GM18870 (cell line): ENCODE data around the gene TCFL5.

Experiments
- ATAC-seq: cut with Tn5 transposase; IDR thresholded peaks from one replicate; pipeline ENCODE4 v1.9.1; 2021; ENCODE audit warnings: moderate library complexity; ENCODE audit not compliant: unreplicated experiment

The TCFL5 gene

DNA sequence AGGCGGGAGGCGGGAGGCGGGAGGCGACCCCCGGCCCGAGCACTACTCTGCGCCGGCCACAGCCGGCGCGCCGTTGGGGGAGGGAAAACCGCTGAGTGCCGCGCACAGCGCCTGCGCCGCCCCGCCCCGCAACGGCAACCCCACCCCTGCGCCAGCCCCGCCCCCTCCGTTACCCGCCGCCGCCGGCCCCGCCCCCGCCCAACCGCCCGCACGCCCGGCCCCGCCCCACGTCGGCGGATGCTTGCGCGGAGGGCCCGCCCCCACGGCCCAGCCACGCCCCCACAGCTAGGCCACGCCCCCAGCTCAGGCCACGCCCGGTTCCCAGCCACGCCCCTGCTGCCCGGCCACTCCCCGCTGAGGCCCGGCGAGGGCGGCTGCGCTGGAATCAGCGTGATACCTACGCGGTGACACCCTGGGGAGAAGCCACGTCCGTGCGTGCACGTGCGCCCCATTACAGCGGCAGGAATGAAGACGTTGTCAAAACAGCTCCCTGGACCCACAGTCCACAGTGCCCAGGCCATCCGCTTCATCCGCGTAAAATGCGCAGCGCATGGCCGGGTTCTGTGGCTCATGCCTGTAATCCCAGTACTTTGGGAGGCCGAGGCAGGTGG, at the start of gene TCFL5:
TSS of gene TCFL5 (minus strand) at position 97 of the 611 bp plus-strand sequence. CDS start 152 bp downstream, outside the sequence.
- no peak for ATAC-seq

DNA sequence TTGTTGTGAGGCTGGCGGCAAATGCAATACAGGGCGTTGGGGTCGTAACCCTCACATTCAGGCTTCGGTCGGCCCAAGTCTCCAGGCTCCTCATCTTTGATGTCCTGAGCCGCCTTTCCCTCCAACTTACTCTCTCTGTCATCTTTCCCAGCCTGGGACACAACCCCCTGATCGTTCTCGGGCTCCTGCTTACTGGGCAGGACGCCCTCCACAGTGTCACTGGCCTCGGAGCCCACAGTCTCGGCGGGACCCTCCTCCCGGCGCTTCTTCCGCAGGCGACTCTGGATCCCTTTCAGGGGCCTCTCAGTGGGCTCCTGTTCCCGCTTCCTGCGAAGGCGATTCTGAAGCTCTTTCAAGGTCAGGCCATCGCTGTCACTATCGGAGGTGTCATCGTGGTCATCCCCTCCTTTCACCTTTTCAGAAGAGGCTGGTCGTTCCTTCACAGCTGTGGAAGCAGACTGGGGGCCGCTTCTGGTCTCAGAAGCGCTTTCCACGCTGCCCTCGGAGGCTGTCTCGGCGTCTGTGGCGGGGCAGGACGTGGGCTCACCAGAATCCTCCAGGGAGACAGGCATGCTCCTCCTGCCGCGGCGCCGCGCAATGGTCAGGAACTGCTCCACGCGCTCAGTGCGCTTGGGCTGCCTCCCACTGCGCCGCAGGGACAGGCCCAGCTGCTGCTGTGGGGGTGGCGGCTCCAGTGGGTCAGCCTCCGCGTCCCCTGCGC, 49.3 kb upstream of the TCFL5 start:
- no peak for ATAC-seq

DNA sequence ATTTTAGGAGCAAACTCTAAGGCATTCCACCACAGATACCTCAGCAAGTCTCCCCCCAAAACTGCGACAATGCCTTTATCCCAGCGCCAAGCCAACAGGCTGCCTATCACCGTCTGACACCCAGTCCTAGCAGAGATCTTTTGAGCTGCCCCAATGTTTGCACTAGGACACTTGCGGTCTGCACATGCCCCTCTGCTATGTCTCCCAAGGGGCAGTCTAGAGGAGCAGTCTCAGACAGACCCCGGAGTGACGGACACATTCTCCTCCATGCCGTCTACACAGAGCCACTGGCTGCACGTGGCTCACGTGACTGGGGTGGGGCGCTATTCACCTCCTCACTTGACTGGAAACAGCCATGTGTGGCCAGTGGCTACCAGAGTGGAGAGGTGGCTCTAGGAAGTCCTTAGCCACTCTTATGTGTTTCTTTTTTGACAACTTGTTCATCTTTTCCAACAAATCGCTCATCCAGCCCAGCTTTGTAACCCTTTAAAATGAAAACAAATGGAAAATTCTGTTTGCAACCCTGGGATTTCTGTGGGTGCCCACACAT, 48.7 kb upstream of the TCFL5 start:
- no peak for ATAC-seq

- no peak for ATAC-seq
These were observed 47.6 kb upstream of the TCFL5 start for GRCh38 chr20:62908971-62909791.

GRCh38 chr20:62907384-62908317, 46.0 kb upstream of the TCFL5 start:
- no peak for ATAC-seq

GRCh38 chr20:62906647-62907375, 45.2 kb upstream of the TCFL5 start:
- no peak for ATAC-seq

DNA sequence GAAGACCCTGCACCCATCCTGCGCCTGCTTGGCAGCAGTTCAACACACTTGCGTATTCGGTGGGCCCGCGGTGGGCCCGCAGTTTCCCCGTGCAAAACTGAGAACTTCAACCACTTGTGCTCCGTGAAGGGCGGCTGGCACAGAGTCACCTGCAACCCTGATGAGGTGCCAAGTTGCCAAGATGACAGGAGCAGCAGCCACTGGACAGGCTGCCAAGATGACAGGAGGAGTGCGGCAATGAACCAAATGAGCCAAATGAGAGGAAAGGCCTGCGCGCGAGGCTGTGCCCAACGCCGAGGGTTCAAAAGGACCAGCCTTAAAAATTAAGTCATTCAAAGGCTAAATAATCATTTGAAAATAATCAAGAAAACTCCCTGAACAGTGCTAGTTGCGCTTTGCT, 44.6 kb upstream of the TCFL5 start:
- no peak for ATAC-seq

GRCh38 chr20:62905536-62906117, 44.0 kb upstream of the TCFL5 start:
- ATAC-seq, result no peak

- ATAC-seq, result no peak
These were observed 41.4 kb upstream of the TCFL5 start for GRCh38 chr20:62902926-62903615.

GRCh38 chr20:62901891-62902290, 40.3 kb upstream of the TCFL5 start:
- ATAC-seq, result no peak

- no peak for ATAC-seq
These were observed 39.3 kb upstream of the TCFL5 start for GRCh38 chr20:62900692-62901584.

DNA sequence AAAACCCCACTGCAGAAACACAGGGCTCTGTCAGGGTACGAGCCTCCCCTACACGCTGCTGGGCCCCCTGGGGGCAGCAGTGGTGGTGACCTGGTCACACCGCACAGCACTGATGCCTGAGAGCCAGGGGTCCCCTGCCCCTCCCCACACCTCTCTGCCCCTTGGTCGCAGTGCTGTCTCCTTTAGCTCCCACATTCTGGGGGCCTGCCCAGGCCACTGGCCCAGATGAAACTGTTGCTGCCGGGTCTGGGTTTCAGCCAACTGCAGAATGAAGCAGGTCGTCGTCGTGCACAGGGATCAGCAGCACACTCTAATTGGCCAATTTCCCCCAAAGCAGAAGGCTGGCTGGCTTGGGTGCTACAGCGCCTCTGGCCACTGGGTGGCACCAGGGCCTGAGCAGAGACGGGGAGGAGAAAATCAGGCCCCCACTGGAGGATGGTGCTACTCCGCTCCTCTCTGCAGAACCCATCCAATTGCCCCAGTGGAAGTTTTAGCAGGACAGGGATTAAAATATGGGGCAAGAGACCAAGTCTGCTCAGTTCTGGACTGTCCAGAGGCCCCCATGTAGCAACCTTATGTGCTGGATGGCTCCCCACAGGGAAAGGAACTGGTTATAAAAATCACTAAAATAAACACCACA, 38.5 kb upstream of the TCFL5 start:
- peak; percentile 59 for ATAC-seq

- no peak for ATAC-seq
These were observed 38.0 kb upstream of the TCFL5 start for GRCh38 chr20:62899633-62900051.

- ATAC-seq, result no peak
These were observed 37.5 kb upstream of the TCFL5 start for GRCh38 chr20:62898970-62899632.

DNA sequence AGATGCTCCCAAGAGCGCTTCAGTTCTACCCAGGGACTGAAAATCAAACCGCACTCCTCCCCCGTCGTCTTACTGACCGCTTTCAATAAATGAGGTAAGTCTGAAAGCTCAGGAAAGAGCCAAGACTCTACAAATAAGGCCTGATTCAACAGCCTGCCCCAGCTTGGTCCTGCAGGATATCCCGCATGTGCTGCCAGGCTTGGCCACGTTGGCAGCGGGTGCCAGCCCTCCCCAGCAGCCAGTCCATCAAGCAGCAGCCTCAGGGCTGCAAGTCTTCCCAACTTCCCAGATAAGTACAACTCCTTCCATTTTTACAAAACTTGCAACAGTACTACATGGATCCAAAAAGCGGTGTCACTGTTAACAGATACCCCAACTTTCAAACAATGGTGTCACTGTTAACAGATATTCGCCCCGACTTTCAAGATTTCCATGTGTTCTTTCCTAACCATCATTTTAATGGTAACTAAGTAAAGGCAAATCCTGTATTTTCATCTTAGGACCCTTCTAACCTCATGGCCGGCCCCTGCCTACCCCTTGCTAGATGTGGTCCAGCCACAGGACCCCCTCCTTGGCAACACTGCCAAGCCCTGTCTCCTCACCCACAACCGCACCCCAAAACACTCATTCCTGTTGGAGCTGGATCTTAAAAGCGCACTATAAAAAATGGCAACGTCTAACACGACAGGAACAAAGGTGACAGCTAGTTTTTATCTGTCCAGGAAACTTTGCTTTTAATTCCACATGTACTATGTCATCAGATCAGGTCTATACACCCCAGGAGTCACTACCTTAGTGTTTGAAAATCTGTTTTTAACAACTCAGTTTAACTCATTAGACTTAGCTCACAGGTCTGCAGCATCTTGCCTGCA, 36.7 kb upstream of the TCFL5 start:
- ATAC-seq, result no peak

GRCh38 chr20:62897666-62898065, 36.0 kb upstream of the TCFL5 start:
- no peak for ATAC-seq
